Measurements from ENCODE around the gene C11orf97.

DNA sequence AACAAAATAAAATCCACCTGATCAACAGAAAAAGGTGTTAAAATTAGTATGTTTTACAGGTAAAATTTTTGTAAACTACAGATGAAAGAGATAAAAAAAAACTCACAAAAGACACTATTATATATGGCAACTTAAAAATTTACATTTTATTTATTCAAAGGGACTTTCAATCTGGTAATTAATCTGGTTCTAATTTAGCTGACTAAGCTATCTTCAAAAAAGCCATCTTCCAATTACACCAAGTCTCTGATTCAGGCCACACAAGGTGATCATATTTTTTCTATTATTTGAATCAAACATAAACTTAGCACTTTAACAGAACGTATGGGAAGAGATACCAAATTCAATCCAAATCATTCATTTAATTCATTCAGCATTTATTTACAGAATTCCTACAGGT is 26.2 kb upstream of the C11orf97 start:
- TF ChIP-seq, protein P1, sequence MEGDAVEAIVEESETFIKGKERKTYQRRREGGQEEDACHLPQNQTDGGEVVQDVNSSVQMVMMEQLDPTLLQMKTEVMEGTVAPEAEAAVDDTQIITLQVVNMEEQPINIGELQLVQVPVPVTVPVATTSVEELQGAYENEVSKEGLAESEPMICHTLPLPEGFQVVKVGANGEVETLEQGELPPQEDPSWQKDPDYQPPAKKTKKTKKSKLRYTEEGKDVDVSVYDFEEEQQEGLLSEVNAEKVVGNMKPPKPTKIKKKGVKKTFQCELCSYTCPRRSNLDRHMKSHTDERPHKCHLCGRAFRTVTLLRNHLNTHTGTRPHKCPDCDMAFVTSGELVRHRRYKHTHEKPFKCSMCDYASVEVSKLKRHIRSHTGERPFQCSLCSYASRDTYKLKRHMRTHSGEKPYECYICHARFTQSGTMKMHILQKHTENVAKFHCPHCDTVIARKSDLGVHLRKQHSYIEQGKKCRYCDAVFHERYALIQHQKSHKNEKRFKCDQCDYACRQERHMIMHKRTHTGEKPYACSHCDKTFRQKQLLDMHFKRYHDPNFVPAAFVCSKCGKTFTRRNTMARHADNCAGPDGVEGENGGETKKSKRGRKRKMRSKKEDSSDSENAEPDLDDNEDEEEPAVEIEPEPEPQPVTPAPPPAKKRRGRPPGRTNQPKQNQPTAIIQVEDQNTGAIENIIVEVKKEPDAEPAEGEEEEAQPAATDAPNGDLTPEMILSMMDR (IDR thresholded peaks at IDR 0.05) = no peak
- TF ChIP-seq POLR2A (IDR thresholded peaks at IDR 0.05) = no peak

All from lower leg skin (tissue), 3 donors.